Osteoblast (primary cell): ENCODE results near the gene FILIP1L. TPM values are rescaled to one million over a fixed set of nuclear protein-coding genes. Genes with fewer than 3 reads are reported as not detected.

Experiments
- DNase-seq: peaks from one replicate; pipeline ENCODE4 v3.0.0; 2011; ENCODE audit warnings: low spot score, mixed read lengths; ENCODE audit not compliant: insufficient read length; ENCODE audit errors: missing footprints
- H2AFZ ChIP-seq: 2 replicates; pipeline ENCODE4 v1.6.0; 2011; ENCODE audit warnings: mild to moderate bottlenecking, low read length
- H3K27ac ChIP-seq: 2 replicates; pipeline ENCODE4 v1.5.1; 2011; ENCODE audit warnings: mild to moderate bottlenecking, low read depth, low read length, moderate library complexity
- H3K27me3 ChIP-seq: 2 replicates; pipeline ENCODE4 v1.6.0; 2012; ENCODE audit warnings: mild to moderate bottlenecking, control low read depth, inconsistent platforms, low read length, moderate library complexity; ENCODE audit not compliant: insufficient read depth
- H3K36me3 ChIP-seq: 2 replicates; pipeline ENCODE4 v1.5.1; 2011; ENCODE audit warnings: mild to moderate bottlenecking, low read length, control low read depth, moderate library complexity; ENCODE audit not compliant: insufficient read depth
- H3K4me1 ChIP-seq: 2 replicates; pipeline ENCODE4 v1.5.1; 2011; ENCODE audit warnings: mild to moderate bottlenecking, low read length, control low read depth, moderate library complexity; ENCODE audit not compliant: insufficient read depth
- H3K4me2 ChIP-seq: 2 replicates; pipeline ENCODE4 v1.6.0; 2011; ENCODE audit warnings: mild to moderate bottlenecking, low read length; ENCODE audit not compliant: insufficient read depth
- H3K4me3 ChIP-seq: fragments of 200-600 bp; sonication (generic); 3 replicates; pipeline ENCODE4 v1.5.1; 2012; ENCODE audit warnings: mild to moderate bottlenecking, low read length, inconsistent platforms; ENCODE audit not compliant: insufficient read depth
- H3K79me2 ChIP-seq: 2 replicates; pipeline ENCODE4 v1.6.0; 2012; ENCODE audit warnings: mild to moderate bottlenecking, low read length, control low read depth, inconsistent platforms; ENCODE audit not compliant: insufficient read depth
- H3K9me3 ChIP-seq: 2 replicates; pipeline ENCODE4 v1.5.1; 2011; ENCODE audit warnings: low read depth, low read length, control low read depth
- H4K20me1 ChIP-seq: 2 replicates; pipeline ENCODE4 v1.6.0; 2012; ENCODE audit warnings: mild to moderate bottlenecking, low read length, control low read depth; ENCODE audit not compliant: insufficient read depth
- CTCF ChIP-seq: IDR thresholded peaks from 2 replicates; pipeline ENCODE4 v1.5.1; 2011; ENCODE audit warnings: mild to moderate bottlenecking, low read depth, low read length, moderate library complexity; ENCODE audit errors: extremely low read depth
- total RNA-seq: library from RNA; depleted of rRNA; stranded (reverse); fragments of >200 nt; gene quantifications from 2 replicates; pipeline ENCODE4 v1.2.3, GENCODE V29; 2012

FILIP1L gene
- total RNA-seq, 1 donor = 5.8 TPM

- no peak for DNase-seq
- Histone ChIP-seq H3K9me3 (no peaks in the 10 kb centered on the region), H3K79me2 (no peaks in the 10 kb centered on the region), H3K4me1 (peaks cover 18% of the 10 kb centered on the region), H3K4me3 (no peak overlapping the region), H3K27ac (no peak overlapping the region), H3K27me3 (no peaks in the 10 kb centered on the region), H4K20me1 (no peaks in the 10 kb centered on the region), H3K36me3 (no peaks in the 10 kb centered on the region), H2AFZ (no peak overlapping the region), H3K4me2 (no peak overlapping the region)
- no peak for TF ChIP-seq CTCF
These were observed 194.6 kb downstream of the FILIP1L start for GRCh38 chr3:99919694-99920093.

- Histone ChIP-seq H3K27ac (no peak overlapping the region), H3K9me3 (no peaks in the 10 kb centered on the region), H3K4me3 (no peak overlapping the region), H3K4me2 (no peak overlapping the region), H3K36me3 (no peaks in the 10 kb centered on the region), H4K20me1 (no peaks in the 10 kb centered on the region), H3K4me1 (peaks cover 18% of the 10 kb centered on the region), H3K27me3 (no peaks in the 10 kb centered on the region), H2AFZ (no peak overlapping the region), H3K79me2 (no peaks in the 10 kb centered on the region)
- DNase-seq = no peak
- no peak for TF ChIP-seq CTCF
These were observed 195.6 kb downstream of the FILIP1L start for GRCh38 chr3:99918715-99919114.

- no peak overlapping the region for H3K4me2 ChIP-seq
- no peak overlapping the region for H3K27ac ChIP-seq
- H3K36me3 ChIP-seq = no peaks in the 10 kb centered on the region
- H3K4me1 ChIP-seq = peaks cover 8% of the 10 kb centered on the region
- H3K9me3 ChIP-seq = no peaks in the 10 kb centered on the region
- H4K20me1 ChIP-seq = no peaks in the 10 kb centered on the region
- H3K79me2 ChIP-seq = no peaks in the 10 kb centered on the region
- DNase-seq = no peak
- TF ChIP-seq CTCF = no peak
- H2AFZ ChIP-seq = no peak overlapping the region
- no peaks in the 10 kb centered on the region for H3K27me3 ChIP-seq
- H3K4me3 ChIP-seq = no peak overlapping the region
These were observed 198.3 kb downstream of the FILIP1L start for GRCh38 chr3:99915906-99916432.

GRCh38 chr3:99911433-99911832 is 202.9 kb downstream of the FILIP1L start:
- TF ChIP-seq CTCF = no peak
- Histone ChIP-seq H3K9me3 (no peaks in the 10 kb centered on the region), H3K4me2 (no peak overlapping the region), H2AFZ (no peak overlapping the region), H3K4me1 (peaks cover 19% of the 10 kb centered on the region), H3K27me3 (no peaks in the 10 kb centered on the region), H3K4me3 (no peak overlapping the region), H3K36me3 (no peaks in the 10 kb centered on the region), H3K79me2 (no peaks in the 10 kb centered on the region), H4K20me1 (no peaks in the 10 kb centered on the region), H3K27ac (no peak overlapping the region)
- DNase-seq = no peak
